Fibroblast of lung (primary cell): ENCODE measurements around the gene GRXCR2.

Experiments used
- CTCF ChIP-seq, 2 donors: IDR thresholded peaks in 1 of 2; conservative IDR thresholded peaks in 1 of 2; 1 replicate in 1 of 2; 2 replicates in 1 of 2; pipeline ENCODE4 v1.5.1; 2011 to 2012; ENCODE audit warnings: low read length in 2 of 2, control low read depth in 1 of 2, inconsistent platforms in 1 of 2, low read depth in 1 of 2, mild to moderate bottlenecking in 1 of 2
- EZH2 ChIP-seq: IDR thresholded peaks from 2 replicates; pipeline ENCODE4 v1.5.1; 2012; ENCODE audit warnings: low read length, control low read depth, mild to moderate bottlenecking; ENCODE audit errors: missing control alignments

- TF ChIP-seq CTCF (conservative IDR thresholded peaks at IDR 0.05 in 1 of 2, IDR thresholded peaks at IDR 0.05 in 1 of 2; ENCODE audit: low read depth in 1 of 2, low read length in 2 of 2) (no peak), EZH2 (no peak)
These were observed 18.9 kb downstream of the GRXCR2 start for GRCh38 chr5:145853781-145854376.
